HG03108 (cell line): ENCODE data around the gene CALU.

Experiments used
- ATAC-seq: cut with Tn5 transposase; IDR thresholded peaks from one replicate; pipeline ENCODE4 v1.9.1; 2021; ENCODE audit warnings: moderate library complexity; ENCODE audit not compliant: unreplicated experiment

The CALU gene

DNA sequence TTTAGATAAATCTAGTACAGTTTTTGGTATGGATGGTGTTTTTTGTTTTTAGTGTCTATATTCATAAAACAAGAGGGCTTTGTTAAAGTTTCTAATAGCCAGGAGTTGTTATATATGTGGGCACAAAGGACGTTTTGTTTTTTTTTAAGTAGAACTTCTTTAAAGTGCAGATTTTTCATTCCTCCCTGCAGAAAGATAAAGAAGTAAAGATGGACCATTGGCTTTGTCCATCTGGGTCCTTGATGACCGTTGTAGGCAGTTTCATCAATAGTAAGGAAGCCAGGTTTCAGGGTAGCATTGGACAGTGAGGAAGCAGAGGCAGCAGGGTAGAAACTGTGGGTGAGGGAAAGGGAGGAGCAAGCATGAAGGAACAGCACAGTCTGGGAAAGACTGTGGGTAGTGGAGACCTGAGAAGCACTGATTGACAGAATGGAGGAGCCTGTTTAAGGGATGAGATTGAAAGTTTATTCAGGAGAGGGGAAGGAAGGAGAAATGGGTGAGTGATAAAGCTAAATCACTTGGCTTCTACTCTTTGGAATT, 5.3 kb downstream of the CALU start:
- no peak for ATAC-seq

DNA sequence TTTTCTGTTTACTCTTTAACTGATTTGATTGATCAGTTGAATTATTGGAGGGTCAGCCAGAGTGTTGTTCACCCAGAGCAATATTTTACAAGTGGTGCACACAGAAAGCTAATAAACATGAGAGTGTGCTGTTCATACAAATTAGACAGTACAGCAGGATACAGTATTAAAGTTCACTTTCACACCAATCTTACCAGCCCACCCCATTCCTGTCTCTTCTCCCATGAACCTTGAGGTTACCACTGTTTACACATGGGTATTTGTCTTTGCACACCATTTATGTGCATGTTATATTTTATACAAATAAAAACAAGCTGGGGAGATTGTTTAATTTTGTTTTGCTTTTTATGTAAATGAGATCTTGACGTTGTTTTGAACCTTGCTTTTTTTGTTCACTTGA, 6.5 kb downstream of the CALU start:
- ATAC-seq = no peak

DNA sequence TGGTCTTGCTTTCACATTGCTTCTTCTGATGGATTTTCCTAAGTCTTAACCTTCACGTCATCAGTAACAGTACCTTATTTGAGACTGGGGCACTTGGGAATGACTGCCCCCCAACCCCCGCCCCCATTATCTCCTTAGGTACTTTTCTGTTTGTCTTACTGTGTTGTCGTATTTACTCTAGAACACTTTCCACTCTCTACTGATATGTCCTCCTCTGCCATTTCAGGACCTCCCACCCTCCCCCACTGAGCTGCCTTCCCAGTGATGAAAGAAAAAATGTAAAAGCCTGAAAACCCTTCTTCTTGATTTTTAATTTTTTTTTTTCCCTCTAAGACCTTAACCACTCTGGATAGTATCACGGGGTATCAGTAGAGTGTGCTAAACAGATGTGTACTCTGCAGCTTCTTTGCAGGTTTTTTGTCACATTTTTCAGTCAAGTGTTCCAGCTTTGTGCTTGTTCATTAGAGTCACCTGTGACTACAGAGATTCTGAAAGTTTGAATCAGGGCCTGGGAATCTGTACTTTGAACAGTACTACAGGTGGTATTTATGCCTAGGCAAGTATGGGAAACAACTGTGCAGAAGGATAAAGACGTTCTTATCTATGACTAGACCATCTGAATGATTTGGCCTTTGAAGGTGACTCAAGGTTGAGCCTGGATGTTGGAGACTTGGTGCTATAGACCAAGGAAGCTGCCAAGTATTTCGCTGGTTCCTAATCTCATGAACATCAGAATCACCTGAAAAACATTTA, 8.3 kb downstream of the CALU start:
- no peak for ATAC-seq

DNA sequence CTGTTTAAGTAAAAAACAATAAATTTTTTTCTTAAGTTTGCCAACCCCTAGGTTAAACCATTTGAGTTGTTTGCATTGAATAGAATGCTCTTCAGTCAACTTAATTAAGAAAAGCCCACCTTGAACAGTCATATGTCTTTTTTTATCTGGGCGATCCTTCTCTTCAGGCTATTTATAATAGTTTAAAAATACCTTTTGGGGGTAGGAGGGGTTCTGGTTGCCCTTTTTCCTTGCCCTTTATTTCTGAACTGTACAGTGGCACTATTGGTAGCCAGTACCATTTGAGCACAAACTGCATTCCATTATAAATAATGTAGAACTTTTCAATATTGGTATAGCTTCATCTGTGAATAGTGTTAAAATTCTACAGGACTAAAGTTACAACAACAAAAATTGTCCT, 13.1 kb downstream of the CALU start:
- ATAC-seq = no peak

DNA sequence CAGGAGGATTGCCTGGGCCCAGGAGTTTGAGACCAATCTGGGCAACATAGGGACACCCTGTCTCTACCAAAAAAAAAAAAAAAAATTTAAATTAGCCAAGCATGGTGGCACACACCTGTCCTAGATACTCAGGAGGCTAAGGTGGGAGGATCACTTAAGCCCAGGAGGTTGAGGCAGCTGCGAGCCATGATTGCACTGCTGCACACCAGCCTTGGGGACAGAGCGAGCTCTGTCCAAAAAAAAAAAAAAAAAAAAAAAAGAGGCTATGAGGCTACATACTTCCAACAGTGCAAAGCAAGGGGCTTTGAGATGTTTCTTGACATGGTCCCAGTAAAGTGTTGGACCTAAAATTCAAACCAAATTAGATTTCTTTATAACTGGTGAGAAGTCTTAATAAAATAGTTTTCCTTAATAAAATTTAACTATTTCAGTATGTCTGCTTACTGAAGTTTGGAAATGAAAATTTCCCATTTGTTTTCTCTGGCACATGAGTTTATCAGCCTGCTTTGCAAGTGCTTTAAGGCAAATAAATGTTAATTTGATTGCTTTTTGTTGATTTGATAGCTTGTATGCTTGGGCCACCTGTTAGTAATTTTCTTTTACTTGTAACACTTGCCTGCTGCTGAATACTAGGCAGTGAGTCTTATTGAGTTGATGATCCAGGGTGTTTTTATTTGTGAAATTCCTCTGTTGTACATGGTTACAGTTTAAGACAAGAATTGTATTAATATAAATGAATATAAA, 16.1 kb downstream of the CALU start:
- no peak for ATAC-seq

DNA sequence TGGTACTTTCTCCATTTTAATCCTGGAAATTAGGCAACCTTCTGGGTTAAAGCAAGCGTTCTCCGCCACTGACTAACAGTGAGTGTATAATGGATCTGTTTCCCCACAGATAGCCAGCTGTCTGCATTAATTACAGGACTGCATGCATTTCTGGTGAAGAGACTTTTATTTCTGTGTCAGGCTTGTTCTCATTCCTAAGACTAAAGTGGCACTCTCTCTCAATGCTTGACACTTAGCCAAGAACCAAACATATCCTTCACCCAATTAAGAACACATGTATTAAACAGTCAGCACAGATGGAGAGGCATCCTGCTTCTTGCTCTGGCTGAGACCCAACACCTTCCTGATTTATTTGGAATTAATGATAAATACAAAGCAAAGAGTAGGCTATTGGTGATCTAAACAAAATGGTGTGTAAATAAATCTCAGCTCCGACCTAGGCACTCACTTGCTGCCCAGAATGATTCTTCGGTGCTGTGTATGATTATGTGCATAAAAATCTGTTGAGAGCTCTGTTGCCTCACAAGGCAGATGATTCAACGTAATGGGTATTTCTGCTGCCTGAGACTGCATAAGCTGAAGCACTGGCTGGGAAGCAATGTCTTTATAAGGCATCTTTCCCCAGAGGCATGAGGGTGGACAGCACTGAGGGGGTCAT, 16.8 kb downstream of the CALU start:
- ATAC-seq = no peak

DNA sequence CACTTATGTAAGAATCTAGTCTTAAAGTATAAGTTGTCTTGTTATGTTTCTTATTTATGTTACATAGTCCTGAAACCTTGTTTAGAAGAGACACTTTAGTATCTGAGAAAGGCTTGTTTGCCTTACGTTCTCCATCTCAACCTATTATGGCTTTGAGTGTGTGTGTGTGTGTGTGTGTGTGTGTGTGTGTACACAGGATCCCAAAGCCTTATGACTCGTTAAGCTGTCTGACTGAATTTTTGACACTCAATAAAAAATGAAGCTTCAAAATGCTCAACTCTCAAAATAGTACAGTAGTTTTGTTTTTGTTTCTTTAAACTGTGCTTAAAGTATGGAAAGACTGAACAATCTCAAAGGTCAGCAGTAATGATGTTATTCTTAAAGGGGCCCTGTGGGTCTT, 18.0 kb downstream of the CALU start:
- ATAC-seq = no peak

DNA sequence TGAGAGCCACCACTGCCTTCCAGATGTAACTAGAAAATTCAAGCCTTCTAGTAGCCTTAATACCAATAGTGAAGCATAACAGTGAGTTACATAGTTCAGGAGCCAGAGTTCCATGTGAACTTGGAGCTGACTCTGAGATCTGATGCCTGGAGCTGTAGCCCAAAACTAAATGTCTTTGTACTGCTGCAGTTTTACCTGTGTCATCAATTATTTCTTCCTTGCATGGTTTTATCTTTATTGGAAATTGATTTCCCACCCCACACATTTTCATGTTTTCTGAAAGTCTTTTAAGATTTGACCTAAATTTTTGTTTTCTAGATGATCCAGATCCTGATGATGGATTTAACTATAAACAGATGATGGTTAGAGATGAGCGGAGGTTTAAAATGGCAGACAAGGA, 19.4 kb downstream of the CALU start:
- ATAC-seq = no peak

DNA sequence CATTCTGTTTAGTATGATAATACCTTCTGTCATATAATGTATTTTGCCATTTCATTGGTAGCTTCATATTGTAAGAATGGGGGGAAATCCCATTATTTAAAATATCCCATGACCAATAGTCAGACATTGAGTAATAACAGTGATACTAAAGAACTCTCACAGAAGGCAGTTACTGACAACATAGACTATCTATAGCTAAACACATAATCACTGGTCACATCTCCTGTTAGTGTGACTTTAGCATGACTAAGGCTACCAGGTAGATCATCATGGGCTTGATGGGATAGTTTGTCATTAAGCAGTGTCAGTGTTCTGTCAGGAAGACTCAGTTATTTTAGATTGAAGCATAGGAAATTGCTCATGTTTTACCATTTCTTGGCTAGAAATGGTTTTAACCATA, 20.1 kb downstream of the CALU start:
- no peak for ATAC-seq

DNA sequence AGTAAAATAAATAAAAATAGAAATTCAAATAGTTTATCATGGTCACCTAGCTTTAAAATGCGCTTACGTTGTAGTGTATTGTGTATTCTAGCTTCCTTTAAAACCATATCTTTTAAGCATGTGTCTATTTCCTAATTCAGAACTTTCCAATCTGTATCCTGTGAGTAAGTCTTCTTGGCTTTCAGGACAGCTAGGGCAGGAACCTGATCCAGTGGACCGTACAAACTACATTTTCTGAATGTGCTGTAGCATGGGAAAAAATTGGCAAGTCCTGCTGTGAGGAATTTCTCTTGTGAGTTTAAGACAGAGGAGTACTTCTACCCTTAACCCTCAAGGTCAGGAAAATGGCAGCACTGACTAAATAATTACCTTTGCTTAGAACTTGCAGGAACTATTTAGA, 24.4 kb downstream of the CALU start:
- no peak for ATAC-seq

DNA sequence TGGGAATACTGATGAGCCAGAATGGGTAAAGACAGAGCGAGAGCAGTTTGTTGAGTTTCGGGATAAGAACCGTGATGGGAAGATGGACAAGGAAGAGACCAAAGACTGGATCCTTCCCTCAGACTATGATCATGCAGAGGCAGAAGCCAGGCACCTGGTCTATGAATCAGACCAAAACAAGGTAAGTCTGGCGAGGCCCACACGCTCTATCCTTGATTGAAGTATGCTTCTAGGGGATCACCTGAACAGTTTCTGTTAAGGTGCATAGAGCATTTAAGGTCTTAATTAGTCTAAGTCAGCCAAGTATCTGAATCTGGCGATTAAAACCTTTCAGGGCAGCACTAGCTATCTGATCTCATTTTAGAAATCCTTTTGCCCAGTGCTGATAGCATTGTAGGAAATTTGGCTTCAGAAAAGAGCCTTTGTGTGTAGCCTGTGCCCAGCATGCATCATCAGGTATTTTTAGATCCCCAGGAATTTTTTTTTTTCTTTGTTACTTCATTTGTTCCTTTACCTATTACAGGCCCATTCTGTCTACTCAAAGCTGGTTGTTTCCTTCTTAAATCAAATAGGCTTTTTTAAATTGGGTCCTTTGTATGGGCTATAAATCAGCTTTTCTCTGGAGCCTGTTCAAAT, 28.4 kb downstream of the CALU start:
- no peak for ATAC-seq

DNA sequence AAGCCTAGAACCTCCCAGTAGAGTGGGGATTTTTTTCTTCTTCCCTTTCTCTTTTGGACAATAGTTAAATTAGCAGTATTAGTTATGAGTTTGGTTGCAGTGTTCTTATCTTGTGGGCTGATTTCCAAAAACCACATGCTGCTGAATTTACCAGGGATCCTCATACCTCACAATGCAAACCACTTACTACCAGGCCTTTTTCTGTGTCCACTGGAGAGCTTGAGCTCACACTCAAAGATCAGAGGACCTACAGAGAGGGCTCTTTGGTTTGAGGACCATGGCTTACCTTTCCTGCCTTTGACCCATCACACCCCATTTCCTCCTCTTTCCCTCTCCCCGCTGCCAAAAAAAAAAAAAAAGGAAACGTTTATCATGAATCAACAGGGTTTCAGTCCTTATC, 31.1 kb downstream of the CALU start:
- no peak for ATAC-seq

DNA sequence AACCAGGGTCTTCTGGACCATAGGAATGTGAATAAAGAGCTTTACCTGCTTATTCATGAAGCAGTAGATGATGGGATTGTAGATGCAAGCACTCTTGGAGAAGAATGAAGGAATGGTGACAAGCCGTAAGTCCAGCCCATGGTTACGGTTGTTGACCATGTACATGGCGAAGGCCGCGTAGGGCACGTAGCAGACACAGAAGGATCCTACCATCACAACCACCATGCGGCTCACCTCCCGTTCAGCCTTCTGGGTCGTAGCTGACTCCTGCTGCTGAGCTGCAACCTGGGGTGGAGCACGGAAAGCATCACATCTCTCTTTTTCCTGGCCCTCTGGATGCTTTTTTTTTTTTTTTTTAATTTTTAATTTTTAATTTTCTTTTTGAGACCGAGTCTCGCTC, 34.4 kb downstream of the CALU start:
- no peak for ATAC-seq

DNA sequence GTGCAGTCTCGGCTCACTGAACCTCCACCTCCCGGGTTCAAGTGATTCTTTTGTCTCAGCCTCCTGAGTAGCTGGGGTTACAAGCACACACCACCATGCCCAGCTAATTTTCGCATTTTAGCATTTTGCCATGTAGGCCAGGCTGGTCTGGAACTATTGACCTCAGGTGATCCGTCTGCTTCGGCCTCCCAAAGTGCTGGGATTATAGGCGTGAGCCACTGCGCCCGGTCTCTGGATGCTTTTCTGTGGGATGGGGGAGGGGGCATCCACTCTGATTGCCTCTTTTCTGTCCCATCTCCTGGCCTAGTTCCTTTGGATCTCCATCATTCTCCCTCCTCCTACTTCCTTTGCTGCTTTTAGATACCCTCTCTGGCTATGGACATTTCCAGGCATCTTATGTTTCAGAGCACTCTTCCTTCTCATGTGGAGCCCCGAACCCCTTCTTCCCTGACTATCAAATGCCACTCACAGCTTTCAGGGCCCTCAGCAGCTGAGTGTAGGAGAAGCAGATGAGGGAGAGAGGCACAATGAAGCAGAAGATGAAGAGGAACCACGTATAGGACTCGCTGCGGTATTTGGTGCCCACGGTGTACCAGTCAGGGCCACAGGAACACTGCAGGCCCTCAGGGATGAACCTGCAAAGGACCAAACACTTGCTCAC, 35.0 kb downstream of the CALU start:
- ATAC-seq = no peak

DNA sequence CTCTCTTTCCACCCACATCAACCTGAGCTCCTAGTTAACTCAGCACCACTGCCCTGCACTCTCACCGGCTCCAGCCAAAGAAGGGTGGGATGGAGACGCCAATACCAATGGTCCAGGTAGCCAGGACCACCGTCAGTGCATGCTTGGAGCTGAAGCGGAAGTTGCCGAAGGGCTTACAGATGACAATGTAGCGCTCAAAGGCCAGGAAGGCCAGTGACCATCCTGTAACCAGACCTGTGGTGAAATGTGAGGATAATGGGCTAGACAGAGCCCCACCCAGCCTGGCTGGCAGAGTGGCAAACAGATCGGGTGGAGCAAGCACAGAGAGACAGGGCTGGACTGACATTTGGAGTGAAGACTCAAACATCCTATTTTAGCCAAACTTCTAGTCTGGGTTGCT, 35.8 kb downstream of the CALU start:
- no peak for ATAC-seq

DNA sequence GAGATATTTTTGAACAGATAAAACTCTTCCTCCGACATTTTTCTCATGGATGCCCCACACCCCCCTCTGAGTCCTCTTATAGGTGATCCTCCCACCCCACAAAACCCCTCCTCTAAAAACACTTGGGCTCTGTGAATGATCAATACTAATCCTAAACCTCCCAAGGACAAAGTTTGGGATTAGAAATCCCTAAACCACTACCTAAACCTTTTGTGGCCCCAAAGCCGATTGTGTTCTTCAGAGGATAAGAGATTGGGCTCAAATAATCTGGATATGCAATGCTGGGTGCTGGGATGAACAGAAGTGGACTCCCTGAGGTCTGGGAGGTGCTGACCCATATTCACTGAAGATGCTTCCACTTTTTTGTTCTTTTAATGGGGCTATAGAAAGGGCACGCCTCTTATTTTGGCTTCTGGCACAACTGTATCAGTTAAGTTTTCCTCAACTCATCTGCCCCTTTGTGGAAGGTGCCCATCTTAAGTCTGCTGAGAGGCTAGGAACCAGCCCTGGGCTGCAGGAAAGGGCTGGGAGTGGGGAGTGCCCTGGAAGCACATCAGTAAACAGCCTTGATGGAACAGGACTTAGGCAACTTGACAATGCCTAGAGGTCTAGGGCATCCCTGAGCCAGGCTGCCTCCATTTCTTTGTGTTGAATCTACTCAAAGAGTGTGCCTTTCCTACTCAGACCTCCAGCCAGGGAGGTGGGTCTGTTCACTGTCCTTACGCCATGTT, 36.8 kb downstream of the CALU start, which contains the start of gene OPN1SW:
Gene OPN1SW (minus strand): TSS at position 51 of the 731 bp plus-strand sequence. CDS start 13 bp downstream, at position 38.
- no peak for ATAC-seq

DNA sequence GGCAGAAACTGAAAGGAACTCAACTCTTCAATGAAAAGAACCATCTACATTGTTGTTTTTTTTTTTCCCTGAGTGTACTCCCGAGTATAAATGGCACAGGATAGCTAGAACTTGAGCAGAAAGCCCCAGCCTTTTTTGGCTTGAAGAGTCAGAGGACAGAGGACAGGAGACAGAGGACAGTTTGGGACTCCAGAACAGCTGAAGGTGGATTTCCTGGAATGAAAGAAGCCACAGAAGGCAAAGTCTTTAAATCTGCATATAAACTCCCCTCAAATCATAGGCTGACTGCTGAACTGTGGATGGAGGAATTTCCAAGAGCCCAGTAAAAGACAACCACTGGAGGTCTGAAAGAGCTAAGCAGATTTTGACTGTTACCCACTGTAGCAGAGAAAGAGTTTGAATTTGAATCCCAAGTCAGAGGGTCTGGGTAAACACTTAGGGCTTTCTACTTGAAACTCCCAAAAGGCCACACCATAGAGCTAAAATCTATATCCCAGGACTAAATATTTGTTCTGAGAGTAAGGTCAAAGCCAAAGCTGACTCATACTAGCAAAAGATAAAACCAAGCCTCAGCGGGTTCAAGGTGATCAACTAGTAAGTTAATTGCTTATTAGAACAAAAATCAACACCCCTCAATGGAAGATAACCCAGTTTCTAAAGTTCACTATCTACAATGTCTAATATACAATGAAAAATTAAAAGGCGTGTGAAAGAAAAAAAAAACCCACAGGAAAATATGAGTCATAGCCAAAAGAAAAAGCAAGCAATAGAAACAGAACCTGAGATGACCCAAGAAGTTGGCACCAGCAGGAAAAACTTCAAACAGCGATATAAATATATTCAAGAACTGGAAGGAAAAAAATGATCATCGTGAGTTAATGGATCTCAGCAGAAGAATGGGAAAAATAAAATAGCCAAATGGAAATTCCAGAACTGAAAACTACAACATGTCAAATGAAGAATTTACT, 38.3 kb downstream of the CALU start:
- no peak for ATAC-seq

DNA sequence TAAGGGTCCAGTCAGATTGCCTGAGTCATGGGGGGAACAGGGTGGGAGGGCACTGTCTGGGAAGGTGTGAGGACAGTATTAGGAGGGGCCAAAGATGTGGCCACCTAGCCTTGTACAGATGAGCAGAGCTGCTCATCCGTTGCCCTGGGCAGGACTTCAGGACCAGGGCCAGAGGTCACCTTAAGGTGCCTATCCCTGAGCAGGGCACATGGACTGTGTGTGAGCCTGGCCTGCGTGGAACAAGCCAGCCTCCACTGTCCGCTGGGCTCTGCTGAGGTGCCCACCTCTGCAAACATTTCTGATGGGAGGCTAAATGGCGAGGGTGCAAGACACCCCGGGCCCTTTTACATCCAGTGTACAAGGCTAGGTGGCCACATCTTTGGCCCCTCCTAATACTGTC, 39.8 kb downstream of the CALU start:
- no peak for ATAC-seq

DNA sequence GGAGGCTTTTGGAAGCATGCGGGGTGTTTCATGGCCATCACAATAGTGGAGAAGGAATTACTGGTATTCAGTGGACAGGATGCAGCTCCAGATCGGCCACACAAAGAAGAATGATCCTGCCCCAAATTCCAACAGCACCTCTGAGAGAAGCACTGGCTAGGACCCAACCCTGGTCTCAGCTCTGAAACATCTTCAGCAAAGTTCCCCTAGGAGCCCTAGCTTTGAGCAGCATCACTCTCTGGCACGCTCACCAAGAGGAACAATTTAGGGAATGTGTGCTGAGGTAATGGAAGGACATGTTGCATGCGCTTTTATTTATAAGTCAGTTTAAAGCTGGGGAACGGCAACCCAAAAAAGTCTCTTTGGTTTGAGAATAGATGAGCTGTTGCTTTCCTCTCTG, 42.0 kb downstream of the CALU start:
- no peak for ATAC-seq
